ENCODE results near the gene IGFBP2. TPM values are rescaled to one million over a fixed set of nuclear protein-coding genes. Genes with fewer than 3 reads are reported as not detected.

IGFBP2 gene
- total RNA-seq, 6 experiments from 2014 or later, result 0.28 to 0.40 TPM; not detected in 4

DNA sequence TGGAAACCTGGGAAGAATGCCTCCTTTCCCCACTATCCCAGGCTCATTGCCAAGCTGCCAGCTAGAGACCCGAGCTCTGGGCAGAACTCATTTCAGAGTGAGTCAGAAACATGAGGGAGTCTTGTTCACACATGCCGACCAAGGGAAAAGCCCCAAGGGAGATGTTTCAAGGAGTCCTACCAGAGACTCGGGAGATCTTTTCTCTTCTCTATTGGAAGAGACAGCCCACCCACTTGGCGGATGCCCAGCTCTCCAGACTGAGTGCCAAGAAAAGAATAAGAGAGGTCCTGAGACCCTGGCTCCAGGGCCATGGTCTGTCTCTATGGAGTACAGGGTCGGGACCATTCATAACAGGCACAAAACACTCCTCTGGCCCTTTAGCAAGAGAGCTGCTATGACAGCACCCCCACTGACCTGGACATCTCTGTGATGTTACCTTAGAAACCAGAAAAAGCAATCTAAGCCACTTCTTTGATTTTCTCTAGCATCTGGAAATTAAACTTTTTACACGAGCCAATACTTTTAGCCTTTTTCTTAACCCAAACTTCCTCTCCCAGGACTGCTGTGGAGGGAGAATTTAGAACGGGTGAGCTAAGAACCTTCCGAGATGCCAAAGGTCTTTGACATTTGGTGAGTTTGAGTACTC, 80.6 kb downstream of the IGFBP2 start:
- Mint-ChIP-seq H3K27ac (peak overlapping the region; percentile 93), H3K27me3 (ENCODE audit: insufficient read depth) (peaks cover 18% of the 10 kb centered on the region)
- DNase-seq, result peak; percentile 87

More for the DNA sequence above, 80.6 kb downstream of the IGFBP2 start:
- Mint-ChIP-seq H3K36me3 (ENCODE audit: low read depth) (no peaks in the 10 kb centered on the region), H3K4me1 (ENCODE audit: low read depth) (peaks cover 25% of the 10 kb centered on the region), H3K9me3 (no peaks in the 10 kb centered on the region; the same call in 1 of the 2 replicates), H3K4me3 (peak overlapping the region; percentile 43)
- TF ChIP-seq, protein P1, sequence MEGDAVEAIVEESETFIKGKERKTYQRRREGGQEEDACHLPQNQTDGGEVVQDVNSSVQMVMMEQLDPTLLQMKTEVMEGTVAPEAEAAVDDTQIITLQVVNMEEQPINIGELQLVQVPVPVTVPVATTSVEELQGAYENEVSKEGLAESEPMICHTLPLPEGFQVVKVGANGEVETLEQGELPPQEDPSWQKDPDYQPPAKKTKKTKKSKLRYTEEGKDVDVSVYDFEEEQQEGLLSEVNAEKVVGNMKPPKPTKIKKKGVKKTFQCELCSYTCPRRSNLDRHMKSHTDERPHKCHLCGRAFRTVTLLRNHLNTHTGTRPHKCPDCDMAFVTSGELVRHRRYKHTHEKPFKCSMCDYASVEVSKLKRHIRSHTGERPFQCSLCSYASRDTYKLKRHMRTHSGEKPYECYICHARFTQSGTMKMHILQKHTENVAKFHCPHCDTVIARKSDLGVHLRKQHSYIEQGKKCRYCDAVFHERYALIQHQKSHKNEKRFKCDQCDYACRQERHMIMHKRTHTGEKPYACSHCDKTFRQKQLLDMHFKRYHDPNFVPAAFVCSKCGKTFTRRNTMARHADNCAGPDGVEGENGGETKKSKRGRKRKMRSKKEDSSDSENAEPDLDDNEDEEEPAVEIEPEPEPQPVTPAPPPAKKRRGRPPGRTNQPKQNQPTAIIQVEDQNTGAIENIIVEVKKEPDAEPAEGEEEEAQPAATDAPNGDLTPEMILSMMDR (IDR thresholded peaks at IDR 0.05), result no peak

Other genes starting within 250 kb of the IGFBP2 start
- gene SMARCAL1, start 220.9 kb upstream of the IGFBP2 start, total RNA-seq (2021; fragmentation: NEBNext Ultra II Directional; extraction: Animal tissue kit (Norgen Biotek cat#: 25700)), result 10 to 100 TPM; 25.6 to 33.1 (median 32.1) TPM
- 1,000 to 10,000 TPM; 1,992 to 3,122 (median 2,808) TPM for gene RPL37A, start 134.6 kb upstream of the IGFBP2 start, total RNA-seq (2021; fragmentation: NEBNext Ultra II Directional; extraction: Animal tissue kit (Norgen Biotek cat#: 25700))
- gene IGFBP5, start 62.1 kb downstream of the IGFBP2 start, total RNA-seq (2021; fragmentation: NEBNext Ultra II Directional; extraction: Animal tissue kit (Norgen Biotek cat#: 25700)), result 100 to 1,000 TPM in 2 of 6 experiments, 10 to 100 TPM in 4; 63.2 to 125 (median 68.6) TPM
- gene TNP1, start 226.6 kb downstream of the IGFBP2 start, total RNA-seq (2021; fragmentation: NEBNext Ultra II Directional; extraction: Animal tissue kit (Norgen Biotek cat#: 25700)), result not detected